Daoy (cell line): ENCODE data around the gene FCN1. TPM values are rescaled to one million over a fixed set of nuclear protein-coding genes. Genes with fewer than 3 reads are reported as not detected.

Experiments used
- DNase-seq: peaks from one replicate; pipeline ENCODE4 v3.0.0-alpha.2; 2015; ENCODE audit warnings: low read depth
- total RNA-seq: library from RNA; depleted of rRNA; stranded (reverse); fragments of >200 nt; shearing (Covaris generic); gene quantifications from 2 replicates; pipeline ENCODE4 v1.2.3, GENCODE V29; 2014

The FCN1 gene
- total RNA-seq, 1 experiment from 2014 or later = not detected

DNA sequence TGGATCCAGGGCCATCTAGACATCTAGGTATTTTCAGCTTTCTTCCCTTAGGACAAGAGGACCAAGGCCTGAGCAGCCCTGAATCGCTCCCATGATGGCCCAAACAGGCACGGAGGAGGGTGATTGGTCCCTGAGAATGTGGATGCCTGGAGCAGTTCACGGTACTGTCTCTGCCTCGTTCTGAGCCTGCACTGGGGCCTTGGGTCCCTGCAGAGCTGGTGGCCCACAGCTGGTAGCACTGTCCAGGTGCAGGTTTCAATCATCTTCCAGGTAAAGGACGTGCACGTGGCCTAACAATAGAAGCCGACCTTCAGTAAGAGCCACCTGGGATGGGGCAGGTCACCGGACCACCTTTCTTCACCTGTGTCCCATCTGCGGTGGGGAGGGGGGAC is 19.4 kb upstream of the FCN1 start:
- no peak for DNase-seq

DNA sequence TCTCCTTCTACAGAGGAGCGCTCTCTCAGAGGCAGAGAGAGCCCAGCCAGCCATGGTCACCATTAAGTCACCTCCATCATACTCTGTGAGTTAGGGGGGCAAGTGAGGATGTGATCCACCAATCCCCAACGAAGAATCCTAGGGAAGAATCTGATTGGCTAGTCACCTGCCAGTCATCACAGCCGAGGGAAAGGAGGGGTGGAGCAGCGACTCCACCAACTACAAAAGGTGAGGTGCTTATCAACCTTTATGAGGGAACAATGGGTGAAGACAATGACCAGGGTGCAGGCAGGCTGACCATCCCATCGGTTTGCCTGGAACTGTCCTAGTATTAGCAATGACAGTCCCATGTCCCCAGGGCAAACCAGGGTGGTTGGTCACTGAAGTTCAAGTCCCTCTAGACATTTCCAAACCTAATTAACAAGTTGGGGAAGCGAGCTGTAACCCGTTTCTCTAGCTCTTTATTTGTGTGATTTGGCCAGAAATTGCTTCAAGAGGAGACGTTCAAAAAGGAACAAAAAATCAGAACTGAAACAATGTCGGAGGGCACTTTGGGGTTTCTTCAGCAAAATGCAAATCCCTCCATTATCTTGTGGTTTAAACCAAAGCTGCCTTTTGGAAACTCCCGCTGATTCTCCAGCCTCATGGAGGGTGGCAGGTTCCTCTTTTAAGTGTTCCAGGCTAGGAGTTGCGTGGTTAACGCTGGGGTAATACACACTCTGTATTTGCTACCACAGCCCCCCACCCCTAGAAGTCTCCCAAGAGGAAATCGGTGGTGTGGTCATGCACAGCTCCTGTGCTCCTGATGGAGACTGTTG is 18.8 kb upstream of the FCN1 start:
- DNase-seq = no peak

GRCh38 chr9:134935701-134936345 is 18.1 kb upstream of the FCN1 start:
- no peak for DNase-seq

GRCh38 chr9:134935056-134935640 is 17.4 kb upstream of the FCN1 start:
- no peak for DNase-seq

DNA sequence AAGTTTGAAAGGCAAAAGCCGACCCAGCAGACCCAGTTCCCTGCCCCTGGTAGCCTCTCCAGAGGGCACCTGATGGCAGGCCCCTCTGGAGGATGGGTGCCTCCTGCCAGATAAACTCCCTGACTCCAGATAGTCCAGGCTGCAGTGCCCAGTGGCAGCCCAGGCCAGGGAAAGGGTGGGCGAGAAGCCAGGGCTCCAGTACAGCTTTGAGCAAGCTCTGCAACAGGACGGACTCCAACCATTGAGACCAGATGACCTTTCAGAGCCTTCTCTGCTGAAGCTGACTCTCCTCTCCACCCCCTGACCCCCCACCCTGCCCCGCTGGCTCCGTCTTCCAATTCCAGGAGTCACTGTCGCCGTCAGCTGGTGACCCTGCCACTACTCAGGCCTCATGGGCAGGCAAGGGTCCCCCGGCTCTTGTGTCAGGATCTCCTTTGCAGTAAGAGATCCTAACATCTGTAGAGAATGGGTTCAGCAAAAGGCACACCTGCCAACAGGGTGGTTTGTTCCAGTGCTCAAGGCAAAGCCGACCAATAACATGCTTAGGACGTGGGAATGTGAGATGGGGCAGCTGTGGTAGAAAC is 15.5 kb upstream of the FCN1 start:
- no peak for DNase-seq

DNA sequence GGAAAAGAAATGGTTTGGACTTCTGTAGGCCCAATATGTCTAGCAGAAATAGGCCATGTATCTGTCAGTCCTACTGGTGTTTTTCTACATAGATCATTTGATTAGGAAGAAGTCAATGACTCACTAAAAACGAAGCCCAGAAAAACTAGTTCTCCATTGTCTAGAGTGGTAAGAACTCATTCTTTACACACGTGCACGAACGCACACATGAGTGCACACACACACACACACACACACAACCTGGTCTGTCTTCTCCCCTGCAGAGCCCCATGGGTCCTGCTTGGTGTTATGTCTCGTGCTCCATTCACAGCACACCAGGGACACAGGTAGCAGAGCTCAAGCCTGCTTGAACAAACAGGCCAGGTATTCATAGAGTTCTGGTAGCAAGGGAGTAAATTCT is 14.9 kb upstream of the FCN1 start:
- DNase-seq = no peak

DNA sequence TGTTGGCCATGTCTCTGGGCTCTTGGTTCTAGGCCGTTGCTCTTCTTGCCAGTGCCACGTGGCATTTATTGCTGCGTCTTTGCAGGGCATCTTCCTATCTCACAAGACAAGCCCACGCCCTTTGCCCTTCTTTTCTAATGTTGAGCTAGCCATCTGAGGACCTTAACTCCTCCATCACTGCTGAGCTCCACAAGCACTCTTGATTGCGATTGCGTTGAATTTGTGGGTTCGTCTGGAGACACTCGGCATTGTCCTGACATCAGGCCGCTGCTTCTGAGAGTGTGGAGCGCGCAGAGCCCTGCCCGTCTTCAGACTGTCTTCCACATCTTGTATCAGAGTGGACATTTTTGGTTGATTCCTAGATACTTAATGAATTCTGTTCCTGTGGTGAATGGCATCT is 14.5 kb upstream of the FCN1 start:
- no peak for DNase-seq

- no peak for DNase-seq
Observed at GRCh38 chr9:134930398-134930797, 12.7 kb upstream of the FCN1 start.

DNA sequence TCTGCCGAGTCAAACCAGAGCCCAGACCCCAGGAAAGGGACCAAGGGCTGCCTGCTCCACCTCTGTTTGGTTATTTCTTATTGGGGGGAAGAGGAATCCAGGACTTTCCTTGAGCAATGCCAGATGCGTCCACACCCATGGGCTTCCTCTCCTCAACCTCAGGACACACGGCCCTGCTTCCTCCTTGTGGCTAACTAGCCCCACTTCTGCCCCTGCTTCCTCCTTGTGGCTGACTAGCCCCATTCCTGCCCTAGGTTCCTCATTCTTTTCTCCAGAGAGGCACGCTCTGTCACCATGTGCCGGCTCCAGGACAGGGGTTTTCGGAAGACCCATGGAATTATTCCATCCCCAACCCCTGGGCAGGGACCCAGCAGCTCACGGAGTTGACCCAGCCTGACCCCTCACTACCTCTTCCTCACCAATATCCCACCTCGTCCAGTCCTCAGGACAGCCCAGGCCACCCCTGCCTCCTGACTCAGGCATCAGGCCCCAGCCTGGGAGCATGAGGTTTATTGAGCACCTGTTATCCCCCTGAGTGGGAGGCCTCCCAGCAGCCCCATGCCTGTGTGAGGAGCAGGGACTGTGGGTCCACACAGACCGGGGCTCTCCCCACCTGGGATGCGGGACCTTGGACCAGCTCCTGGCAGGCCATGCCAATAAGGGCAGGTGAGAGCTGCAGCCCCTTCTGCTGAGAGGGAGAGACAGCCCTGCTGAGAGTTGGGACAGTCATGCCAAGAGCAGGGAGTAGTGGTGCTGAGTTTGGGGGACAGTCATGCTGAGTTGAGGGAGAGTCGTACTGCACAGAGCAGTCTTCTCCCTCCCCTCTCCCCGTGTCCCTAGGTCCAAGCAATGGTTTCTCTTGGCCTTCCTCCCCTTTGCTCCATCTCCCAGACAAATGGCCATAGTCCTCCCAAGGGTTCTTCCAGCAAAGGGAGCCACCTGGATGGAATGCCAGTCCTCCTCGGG is 11.8 kb upstream of the FCN1 start:
- DNase-seq = no peak

GRCh38 chr9:134928436-134929192 is 10.9 kb upstream of the FCN1 start:
- DNase-seq = no peak

DNA sequence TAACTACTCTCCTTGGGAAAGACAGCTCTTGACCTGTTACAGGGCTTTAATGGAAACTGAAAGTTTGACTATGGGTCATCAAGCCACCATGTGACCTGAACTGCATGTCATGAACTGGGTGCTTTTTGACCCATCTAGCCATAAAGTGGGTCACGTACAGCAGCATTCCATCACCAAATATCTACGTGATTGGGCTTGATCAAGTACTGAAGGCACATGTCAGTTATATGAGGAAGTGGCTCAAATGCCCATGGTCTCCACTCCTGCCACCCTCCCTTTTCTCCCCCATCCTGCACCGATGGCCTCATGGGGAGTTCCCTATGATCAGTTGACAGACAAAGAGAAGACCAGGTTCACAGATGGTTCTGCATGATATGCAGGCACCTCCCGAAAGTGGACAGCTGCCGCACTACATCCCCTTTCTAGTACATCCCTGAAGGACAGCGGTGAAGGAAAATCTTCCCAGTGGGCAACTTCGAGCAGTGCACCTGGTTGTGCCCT is 7.3 kb upstream of the FCN1 start:
- no peak for DNase-seq

GRCh38 chr9:134923466-134923865 is 5.8 kb upstream of the FCN1 start:
- DNase-seq = peak; percentile 0

DNA sequence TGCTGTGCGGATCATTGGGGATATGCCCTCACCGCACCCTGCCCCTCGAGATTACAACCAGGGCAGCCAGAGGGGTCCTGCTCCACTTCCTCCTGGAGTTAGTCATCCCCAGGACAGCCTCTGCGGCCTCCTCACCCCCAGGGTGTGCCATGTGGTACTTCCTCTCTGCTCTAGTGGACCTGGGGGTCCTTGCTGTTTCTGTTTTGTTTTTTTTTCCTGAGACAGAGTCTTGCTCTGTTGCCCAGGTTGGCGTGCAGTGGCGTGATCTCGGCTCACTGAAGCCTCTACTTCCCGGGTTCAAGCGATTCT is 5.2 kb upstream of the FCN1 start:
- peak; percentile 32 for DNase-seq

GRCh38 chr9:134922066-134922931 is 4.6 kb upstream of the FCN1 start:
- DNase-seq = no peak

GRCh38 chr9:134919303-134919702 is 1.6 kb upstream of the FCN1 start:
- no peak for DNase-seq

DNA sequence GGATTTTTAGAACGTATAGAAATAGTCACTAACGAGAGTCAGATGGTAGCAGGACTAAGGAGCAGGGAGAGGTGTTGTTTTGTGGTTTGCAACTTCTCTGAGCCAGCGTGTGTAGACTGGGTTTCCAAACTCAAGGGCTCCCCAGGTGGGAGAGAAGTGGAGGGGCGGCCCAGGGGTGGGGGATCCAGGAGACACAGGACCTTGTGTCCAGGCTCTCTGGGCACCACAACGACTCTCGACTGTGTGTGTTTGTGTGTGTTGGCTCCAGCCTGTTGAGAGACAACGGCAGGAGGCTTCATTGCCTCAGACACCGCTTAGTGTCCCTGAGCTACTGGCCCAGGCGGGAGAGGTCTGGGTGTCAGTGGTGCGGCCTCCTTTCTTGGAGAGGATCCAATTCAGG is 934 bp upstream of the FCN1 start:
- DNase-seq = no peak

DNA sequence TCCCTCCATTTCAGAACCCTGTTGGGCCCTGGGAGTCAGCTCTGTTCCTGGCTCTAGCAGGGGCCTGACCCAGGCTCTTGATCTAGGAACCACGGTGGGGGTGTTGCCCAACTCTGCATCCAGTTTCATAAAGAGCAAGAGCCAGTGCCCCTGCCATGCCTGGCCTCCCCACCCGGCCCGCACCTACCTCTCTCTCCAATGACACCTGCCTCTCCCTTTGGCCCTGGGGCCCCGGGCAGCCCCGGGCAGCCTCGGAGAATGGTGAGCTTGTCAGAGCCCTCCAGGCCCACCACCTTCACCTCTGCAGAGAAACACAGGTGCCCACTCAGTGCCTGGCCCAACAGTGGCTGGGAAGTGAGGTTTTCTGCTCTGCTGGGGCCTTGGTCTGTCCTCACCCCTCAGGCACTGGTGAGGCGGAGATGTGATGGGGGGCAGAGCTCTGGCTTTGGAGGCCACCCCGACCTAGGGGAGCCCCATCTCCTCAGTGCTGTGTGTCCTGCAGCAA is 1.5 kb downstream of the FCN1 start:
- DNase-seq = no peak

- DNase-seq = no peak
Observed at GRCh38 chr9:134915046-134915985, 2.4 kb downstream of the FCN1 start.

GRCh38 chr9:134914501-134914834 is 3.2 kb downstream of the FCN1 start:
- no peak for DNase-seq
